ENCODE measurements around the gene LRRC3C.
"Not testable (repeated sequence)": the region's sequence is repeated elsewhere in the genome, so short reads cannot be mapped to it uniquely, and the experiment has no call there.

LRRC3C gene, protein sequence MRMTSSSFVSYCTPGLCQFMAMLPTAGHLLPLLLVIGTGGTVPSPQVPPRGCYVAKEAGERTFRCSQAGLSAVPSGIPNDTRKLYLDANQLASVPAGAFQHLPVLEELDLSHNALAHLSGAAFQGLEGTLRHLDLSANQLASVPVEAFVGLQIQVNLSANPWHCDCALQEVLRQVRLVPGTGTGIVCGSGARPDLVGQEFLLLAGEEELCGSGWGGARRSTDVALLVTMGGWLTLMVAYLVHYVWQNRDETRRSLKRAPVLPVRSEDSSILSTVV

GRCh38 chr17:39927101-39927928, at the start of gene LRRC3C, which contains the start of gene ORMDL3:
Gene LRRC3C (plus strand): TSS chr17:39927732. CDS start chr17:39941524, 13,792 bp downstream.
Gene ORMDL3 (minus strand): TSS chr17:39927601. CDS start chr17:39924203, 3,398 bp downstream.
- peak; percentile 92 for DNase-seq (ENCODE audit: low spot score)
- no peak for TF ChIP-seq CTCF (IDR thresholded peaks at IDR 0.05; ENCODE audit: extremely low read depth, insufficient read depth, missing control alignments)
- in situ Hi-C loops (cut with MboI; ENCODE audit: low pct_unique_long_range_greater_than_20kb, low sequenced_read_pairs, unreplicated experiment), result no loop called here

DNA sequence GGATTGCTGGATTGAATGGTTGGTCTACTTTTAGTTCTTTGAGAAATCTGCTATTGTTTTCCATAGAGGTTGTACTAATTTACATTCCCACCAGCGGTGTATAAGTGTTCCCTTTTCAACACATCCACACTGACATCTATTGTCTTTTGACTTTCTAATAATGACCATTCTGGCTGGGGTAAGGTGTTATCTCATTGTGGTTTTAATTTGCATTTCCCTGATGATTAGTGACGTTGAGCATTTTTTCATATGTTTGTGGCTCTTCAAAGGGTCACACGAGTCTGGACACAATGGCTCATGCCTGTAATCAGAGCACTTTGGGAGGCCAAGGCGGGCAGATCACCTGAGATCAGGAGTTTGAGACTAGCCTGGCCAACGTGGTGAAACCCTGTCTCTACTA, 41.4 kb upstream of the LRRC3C start:
- DNase-seq (ENCODE audit: low spot score); in situ Hi-C loops (cut with MboI; ENCODE audit: low pct_unique_long_range_greater_than_20kb, low sequenced_read_pairs, unreplicated experiment): not testable (repeated sequence)

GRCh38 chr17:39887078-39887477, 40.5 kb upstream of the LRRC3C start:
- no peak for TF ChIP-seq CTCF (IDR thresholded peaks at IDR 0.05; ENCODE audit: extremely low read depth, insufficient read depth, missing control alignments)
- in situ Hi-C loops (cut with MboI; ENCODE audit: low pct_unique_long_range_greater_than_20kb, low sequenced_read_pairs, unreplicated experiment), result no loop called here
- DNase-seq (ENCODE audit: low spot score), result no peak

GRCh38 chr17:39889200-39889599, 38.3 kb upstream of the LRRC3C start:
- no peak for DNase-seq (ENCODE audit: low spot score)
- no peak for TF ChIP-seq CTCF (IDR thresholded peaks at IDR 0.05; ENCODE audit: extremely low read depth, insufficient read depth, missing control alignments)
- in situ Hi-C loops (cut with MboI; ENCODE audit: low pct_unique_long_range_greater_than_20kb, low sequenced_read_pairs, unreplicated experiment), result no loop called here

DNA sequence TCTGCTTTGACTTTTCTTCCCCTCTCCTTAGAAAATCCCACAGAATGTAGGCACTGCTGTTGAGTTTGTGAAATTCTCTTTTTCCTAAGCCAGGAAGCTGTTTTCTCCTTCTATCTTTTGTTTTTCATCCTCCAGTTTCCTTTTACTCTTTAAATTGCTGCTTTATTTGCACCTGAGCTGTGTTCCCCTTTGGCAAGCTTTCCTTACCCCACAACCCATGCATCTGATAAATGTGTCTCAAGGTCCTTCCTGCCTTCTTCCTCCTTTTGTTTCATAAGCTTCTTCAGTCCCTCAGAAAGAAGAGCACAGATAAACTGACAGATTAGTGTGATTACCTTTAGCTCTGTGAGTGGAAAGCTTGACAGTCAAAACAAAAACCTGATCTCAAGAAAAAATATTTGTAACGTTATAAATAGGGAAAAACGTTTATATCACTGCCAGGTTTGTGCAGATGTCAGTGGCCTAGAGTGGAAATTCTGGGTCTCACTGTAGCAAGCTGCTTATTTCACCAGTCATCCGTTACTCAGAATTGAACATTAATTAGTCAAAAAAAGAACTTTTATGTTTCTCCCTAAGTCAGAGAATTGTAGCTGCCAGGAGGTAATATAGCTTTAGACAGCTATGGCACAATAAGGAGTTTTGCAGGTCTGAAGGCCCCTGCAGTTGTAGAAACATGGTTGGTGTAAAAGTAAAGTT, 32.7 kb upstream of the LRRC3C start:
- no peak for DNase-seq (ENCODE audit: low spot score)

GRCh38 chr17:39898088-39898487, 29.4 kb upstream of the LRRC3C start:
- TF ChIP-seq CTCF (IDR thresholded peaks at IDR 0.05; ENCODE audit: extremely low read depth, insufficient read depth, missing control alignments), result no peak
- no peak for DNase-seq (ENCODE audit: low spot score)
- in situ Hi-C loops (cut with MboI; ENCODE audit: low pct_unique_long_range_greater_than_20kb, low sequenced_read_pairs, unreplicated experiment), result no loop called here

More for the DNA sequence above, 32.7 kb upstream of the LRRC3C start:
- TF ChIP-seq CTCF (IDR thresholded peaks at IDR 0.05; ENCODE audit: extremely low read depth, insufficient read depth, missing control alignments), result no peak
- in situ Hi-C loops (cut with MboI; ENCODE audit: low pct_unique_long_range_greater_than_20kb, low sequenced_read_pairs, unreplicated experiment), result no loop called here

Data from GM13977 (cell line).